ENCODE results near the gene CYP51A1. TPM values are rescaled to one million over a fixed set of nuclear protein-coding genes. Genes with fewer than 3 reads are reported as not detected.
"Not testable (repeated sequence)": the region's sequence is repeated elsewhere in the genome, so short reads cannot be mapped to it uniquely, and the experiment has no call there.

The CYP51A1 gene
- total and polyA plus RNA-seq, 9 donors, result 23.7 to 219 (median 56.4) TPM

GRCh38 chr7:92100534-92100933, 33.7 kb downstream of the CYP51A1 start:
- TF ChIP-seq EP300 (IDR thresholded peaks at IDR 0.05) (no peak), POLR2A (IDR thresholded peaks at IDR 0.05) (no peak), CTCF (IDR thresholded peaks at IDR 0.05) (no peak)
- DNase-seq, result no peak
- intact Hi-C loops (cut with DNase I), result no loop called here
- H3K27me3 ChIP-seq, result no peaks in the 10 kb centered on the region
- H3K4me3 ChIP-seq, result no peak overlapping the region
- 97 to 100% (median 100%) methylated on average over 1 of the region's 1 CpG for WGBS, 3 donors
- no peaks in the 10 kb centered on the region for H3K4me1 ChIP-seq (ENCODE audit: insufficient read depth)
- H3K9me3 ChIP-seq, result no peaks in the 10 kb centered on the region
- no peaks in the 10 kb centered on the region for H3K36me3 ChIP-seq
- H3K27ac ChIP-seq, result no peak overlapping the region

GRCh38 chr7:92095380-92095779, 38.9 kb downstream of the CYP51A1 start:
- H3K36me3 ChIP-seq, result no peaks in the 10 kb centered on the region
- no peak for TF ChIP-seq POLR2A (IDR thresholded peaks at IDR 0.05)
- no peak for TF ChIP-seq CTCF (IDR thresholded peaks at IDR 0.05)
- TF ChIP-seq EP300 (IDR thresholded peaks at IDR 0.05), result no peak
- no peak overlapping the region for H3K27ac ChIP-seq
- no peaks in the 10 kb centered on the region for H3K9me3 ChIP-seq
- H3K27me3 ChIP-seq, result no peaks in the 10 kb centered on the region
- intact Hi-C loops (cut with DNase I), result no loop called here
- 67 to 86% (median 79%) methylated on average over 1 of the region's 1 CpG for WGBS, 3 donors
- DNase-seq, result no peak
- H3K4me3 ChIP-seq, result no peak overlapping the region
- no peaks in the 10 kb centered on the region for H3K4me1 ChIP-seq (ENCODE audit: insufficient read depth)

- no peak for DNase-seq
- H3K9me3 ChIP-seq, result no peaks in the 10 kb centered on the region
- 32 to 56% (median 53%) methylated on average over 1 of the region's 1 CpG for WGBS, 3 donors
- H3K27ac ChIP-seq, result no peak overlapping the region
- H3K4me3 ChIP-seq, result no peak overlapping the region
- H3K27me3 ChIP-seq, result no peaks in the 10 kb centered on the region
- intact Hi-C loops (cut with DNase I), result no loop called here
- no peaks in the 10 kb centered on the region for H3K4me1 ChIP-seq (ENCODE audit: insufficient read depth)
- TF ChIP-seq CTCF (IDR thresholded peaks at IDR 0.05), result no peak
- no peak for TF ChIP-seq POLR2A (IDR thresholded peaks at IDR 0.05)
- no peak for TF ChIP-seq EP300 (IDR thresholded peaks at IDR 0.05)
- H3K36me3 ChIP-seq, result no peaks in the 10 kb centered on the region
These were observed 42.1 kb downstream of the CYP51A1 start for GRCh38 chr7:92092210-92092609.

- H3K36me3 ChIP-seq, result no peaks in the 10 kb centered on the region
- no peak for DNase-seq
- WGBS, 3 donors, result 98 to 100% (median 98%) methylated on average over 1 of the region's 1 CpG
These were observed 46.0 kb downstream of the CYP51A1 start for GRCh38 chr7:92088266-92088665.

GRCh38 chr7:92083922-92084321, 50.4 kb downstream of the CYP51A1 start:
- H3K27ac ChIP-seq; H3K36me3 ChIP-seq; intact Hi-C loops (cut with DNase I); H3K27me3 ChIP-seq; DNase-seq; H3K9me3 ChIP-seq; H3K4me1 ChIP-seq (ENCODE audit: insufficient read depth); H3K4me3 ChIP-seq: not testable (repeated sequence)
- WGBS, 3 donors, result 96 to 97% (median 96%) methylated on average over 6 of the region's 6 CpGs

More at GRCh38 chr7:92088266-92088665, 46.0 kb downstream of the CYP51A1 start:
- no peaks in the 10 kb centered on the region for H3K9me3 ChIP-seq
- no peak overlapping the region for H3K27ac ChIP-seq
- H3K4me1 ChIP-seq (ENCODE audit: insufficient read depth), result no peaks in the 10 kb centered on the region
- TF ChIP-seq CTCF (IDR thresholded peaks at IDR 0.05) (no peak), POLR2A (IDR thresholded peaks at IDR 0.05) (no peak), EP300 (IDR thresholded peaks at IDR 0.05) (no peak)
- intact Hi-C loops (cut with DNase I), result no loop called here
- H3K4me3 ChIP-seq, result no peak overlapping the region
- no peaks in the 10 kb centered on the region for H3K27me3 ChIP-seq
